ENCODE data around the gene PHACTR1. TPM values are rescaled to one million over a fixed set of nuclear protein-coding genes. Genes with fewer than 3 reads are reported as not detected.

Gene PHACTR1
- polyA plus RNA-seq, 3 donors = 6.1 to 26.9 (median 7.6) TPM

GRCh38 chr6:12719017-12719416, 2.5 kb downstream of the PHACTR1 start:
- peaks cover 0 to 2% (median 0%) of the 10 kb centered on the region in 7 donors for H3K9me3 Mint-ChIP-seq
- Histone ChIP-seq H3K27me3 (ENCODE audit: control insufficient read depth in 2 of 2, insufficient read depth in 2 of 2, low read length in 2 of 2) (no peaks in the 10 kb centered on the region), H4K20me1 (ENCODE audit: insufficient read depth, low read length) (no peaks in the 10 kb centered on the region), H3K79me2 (ENCODE audit: insufficient read depth, low read length) (no peaks in the 10 kb centered on the region), H3K9ac (ENCODE audit: insufficient read depth, low read length, poor library complexity, severe bottlenecking) (no peak overlapping the region), H3K4me2 (replicated peaks; ENCODE audit: extremely low read depth, low read length, poor library complexity, severe bottlenecking) (no peak overlapping the region), H3K36me3 (replicated peaks in 1 of 2; ENCODE audit: control insufficient read depth in 1 of 2, insufficient read depth in 2 of 2, low read length in 2 of 2) (no peaks in the 10 kb centered on the region), H3K4me3 (replicated peaks in 1 of 3; ENCODE audit: low read depth in 2 of 3, low read length in 3 of 3) (no peak overlapping the region), H3K27ac (ENCODE audit: low read depth in 1 of 2, low read length in 2 of 2) (no peak overlapping the region), H2AFZ (ENCODE audit: insufficient read depth, low read depth, low read length, poor library complexity, severe bottlenecking) (no peak overlapping the region), H3K4me1 (ENCODE audit: control insufficient read depth in 1 of 2, insufficient read depth in 2 of 2, low read length in 2 of 2) (no peaks in the 10 kb centered on the region), H3K9me3 (replicated peaks in 1 of 2; ENCODE audit: control insufficient read depth in 1 of 2, insufficient read depth in 1 of 2, low read length in 2 of 2) (no peaks in the 10 kb centered on the region)
- no peaks in the 10 kb centered on the region for H3K36me3 Mint-ChIP-seq
- no peak overlapping the region for H3K27ac Mint-ChIP-seq
- H3K27me3 Mint-ChIP-seq (ENCODE audit: low read depth in 3 of 3) = peaks cover 7 to 8% (median 8%) of the 10 kb centered on the region in 3 donors
- DNase-seq = no peak
- TF ChIP-seq, protein P1, sequence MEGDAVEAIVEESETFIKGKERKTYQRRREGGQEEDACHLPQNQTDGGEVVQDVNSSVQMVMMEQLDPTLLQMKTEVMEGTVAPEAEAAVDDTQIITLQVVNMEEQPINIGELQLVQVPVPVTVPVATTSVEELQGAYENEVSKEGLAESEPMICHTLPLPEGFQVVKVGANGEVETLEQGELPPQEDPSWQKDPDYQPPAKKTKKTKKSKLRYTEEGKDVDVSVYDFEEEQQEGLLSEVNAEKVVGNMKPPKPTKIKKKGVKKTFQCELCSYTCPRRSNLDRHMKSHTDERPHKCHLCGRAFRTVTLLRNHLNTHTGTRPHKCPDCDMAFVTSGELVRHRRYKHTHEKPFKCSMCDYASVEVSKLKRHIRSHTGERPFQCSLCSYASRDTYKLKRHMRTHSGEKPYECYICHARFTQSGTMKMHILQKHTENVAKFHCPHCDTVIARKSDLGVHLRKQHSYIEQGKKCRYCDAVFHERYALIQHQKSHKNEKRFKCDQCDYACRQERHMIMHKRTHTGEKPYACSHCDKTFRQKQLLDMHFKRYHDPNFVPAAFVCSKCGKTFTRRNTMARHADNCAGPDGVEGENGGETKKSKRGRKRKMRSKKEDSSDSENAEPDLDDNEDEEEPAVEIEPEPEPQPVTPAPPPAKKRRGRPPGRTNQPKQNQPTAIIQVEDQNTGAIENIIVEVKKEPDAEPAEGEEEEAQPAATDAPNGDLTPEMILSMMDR (IDR thresholded peaks at IDR 0.05) = no peak
- H3K4me3 Mint-ChIP-seq = no peak overlapping the region
- intact Hi-C loops (cut with micrococcal nuclease) = no loop called here
- WGBS (ENCODE audit: insufficient coverage) = no CpG with 5 or more reads among the region's 3 CpGs
- no peaks in the 10 kb centered on the region for H3K4me1 Mint-ChIP-seq

GRCh38 chr6:12720310-12720709, 3.7 kb downstream of the PHACTR1 start:
- no peak overlapping the region for H3K9ac ChIP-seq (ENCODE audit: insufficient read depth, low read length, poor library complexity, severe bottlenecking)
- H3K27me3 ChIP-seq (ENCODE audit: control insufficient read depth in 2 of 2, insufficient read depth in 2 of 2, low read length in 2 of 2) = no peaks in the 10 kb centered on the region
- no peaks in the 10 kb centered on the region for H3K9me3 ChIP-seq (replicated peaks in 1 of 2; ENCODE audit: control insufficient read depth in 1 of 2, insufficient read depth in 1 of 2, low read length in 2 of 2)
- no peak overlapping the region for H3K27ac ChIP-seq (ENCODE audit: low read depth in 1 of 2, low read length in 2 of 2)
- H3K4me1 ChIP-seq (ENCODE audit: control insufficient read depth in 1 of 2, insufficient read depth in 2 of 2, low read length in 2 of 2) = no peaks in the 10 kb centered on the region
- H3K4me2 ChIP-seq (replicated peaks; ENCODE audit: extremely low read depth, low read length, poor library complexity, severe bottlenecking) = no peak overlapping the region
- intact Hi-C loops (cut with micrococcal nuclease) = no loop called here
- no peak overlapping the region for H2AFZ ChIP-seq (ENCODE audit: insufficient read depth, low read depth, low read length, poor library complexity, severe bottlenecking)
- H3K27me3 Mint-ChIP-seq (ENCODE audit: low read depth in 3 of 3) = peaks cover 5 to 8% (median 7%) of the 10 kb centered on the region in 3 donors
- no peaks in the 10 kb centered on the region for H3K36me3 Mint-ChIP-seq
- no peaks in the 10 kb centered on the region for H4K20me1 ChIP-seq (ENCODE audit: insufficient read depth, low read length)
- H3K4me1 Mint-ChIP-seq = no peaks in the 10 kb centered on the region
- TF ChIP-seq, protein P1 (IDR thresholded peaks at IDR 0.05) = no peak
- H3K79me2 ChIP-seq (ENCODE audit: insufficient read depth, low read length) = no peaks in the 10 kb centered on the region
- no peak overlapping the region for H3K4me3 ChIP-seq (replicated peaks in 1 of 3; ENCODE audit: low read depth in 2 of 3, low read length in 3 of 3)
- H3K36me3 ChIP-seq (replicated peaks in 1 of 2; ENCODE audit: control insufficient read depth in 1 of 2, insufficient read depth in 2 of 2, low read length in 2 of 2) = no peaks in the 10 kb centered on the region
- DNase-seq = no peak
- no peak overlapping the region for H3K4me3 Mint-ChIP-seq
- H3K27ac Mint-ChIP-seq = no peak overlapping the region
- 94% methylated on average over 5 of the region's 7 CpGs for WGBS (ENCODE audit: insufficient coverage)
- peaks cover 0 to 2% (median 0%) of the 10 kb centered on the region in 7 donors for H3K9me3 Mint-ChIP-seq

Measured in CD14-positive monocyte (primary cell).